Vagina (tissue), 2 donors: ENCODE data around the gene PDE7B.

Experiments used
- CTCF ChIP-seq, 3 experiments: fragments of 450-650 bp in 2 of 3; fragments of 200-600 bp in 1 of 3; sonication (generic) in 1 of 3; IDR thresholded peaks; one replicate each; pipeline ENCODE4 v1.5.1; 2017 to 2019; ENCODE audit warnings: antibody characterized with exemption in 3 of 3, mild to moderate bottlenecking in 2 of 3, moderate library complexity in 2 of 3
- POLR2AphosphoS5 ChIP-seq, 2 donors: sonication (generic); formaldehyde crosslinking; IDR thresholded peaks; one replicate each; pipeline ENCODE4 v1.9.0; 2017; ENCODE audit warnings: antibody characterized with exemption in 2 of 2, mild to moderate bottlenecking in 2 of 2, low read depth in 1 of 2; ENCODE audit not compliant: insufficient read depth in 1 of 2

DNA sequence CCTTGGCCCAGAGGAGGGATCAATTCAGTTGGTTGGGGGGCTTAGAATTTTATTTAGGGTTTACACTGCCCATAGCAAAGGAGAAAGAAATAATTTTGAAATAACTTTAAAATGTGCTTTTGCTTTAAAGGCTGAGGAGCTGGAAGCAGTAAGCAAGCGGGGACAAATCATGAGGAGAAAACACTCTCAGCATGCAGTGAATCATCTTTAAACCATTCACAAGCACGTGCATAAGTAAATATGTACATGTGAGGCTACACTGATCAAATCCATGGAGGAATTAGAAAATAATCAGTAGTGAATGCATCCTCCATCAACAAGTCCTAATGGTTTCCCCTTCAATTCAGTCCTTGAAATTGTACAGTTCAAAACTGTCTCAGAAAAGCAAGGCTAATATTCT, 217.6 kb downstream of the PDE7B start:
- TF ChIP-seq CTCF (IDR thresholded peaks at IDR 0.05) (no peak), POLR2AphosphoS5 (IDR thresholded peaks at IDR 0.05; ENCODE audit: insufficient read depth in 1 of 2, low read depth in 1 of 2) (no peak)
